ENCODE data around the gene HDAC4. TPM values are rescaled to one million over a fixed set of nuclear protein-coding genes. Genes with fewer than 3 reads are reported as not detected.

Gene HDAC4
- total RNA-seq, 1 experiment from 2014 or later: 44.4 TPM

DNA sequence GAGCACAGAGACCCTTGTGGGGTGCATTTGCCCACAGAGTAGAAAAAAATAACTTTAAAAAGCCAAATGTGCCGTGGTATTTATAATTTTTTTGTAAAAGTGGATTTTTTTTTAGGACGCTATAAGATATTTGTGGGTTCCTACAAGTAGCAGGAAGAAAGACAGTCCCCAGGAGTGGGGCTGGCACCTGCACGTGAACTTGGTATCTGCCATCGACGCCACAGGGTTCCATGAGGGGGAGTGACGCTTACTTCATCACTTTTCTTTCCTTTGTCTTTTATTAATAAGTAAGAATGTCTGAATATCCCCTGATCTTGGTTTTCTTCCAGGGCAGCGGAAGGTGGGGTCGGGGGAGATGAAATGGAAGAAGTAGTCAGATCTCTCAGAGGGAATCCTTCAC, 345.9 kb downstream of the HDAC4 start (continued):
- TF ChIP-seq TEAD1 (CRISPR knock-in tag; IDR thresholded peaks at IDR 0.05) (no peak), MAX (CRISPR knock-in tag; IDR thresholded peaks at IDR 0.05) (no peak), ARID4B (CRISPR knock-in tag; IDR thresholded peaks at IDR 0.05; ENCODE audit: borderline replicate concordance) (no peak), ZNF425 (CRISPR knock-in tag; conservative IDR thresholded peaks at IDR 0.05) (no peak), ATF6 (CRISPR knock-in tag; IDR thresholded peaks at IDR 0.05) (no peak), ZNF263 (CRISPR knock-in tag; IDR thresholded peaks at IDR 0.05; ENCODE audit: low read depth) (no peak), MYBL2 (CRISPR knock-in tag; IDR thresholded peaks at IDR 0.05) (no peak)
- TF ChIP-seq, protein P1, sequence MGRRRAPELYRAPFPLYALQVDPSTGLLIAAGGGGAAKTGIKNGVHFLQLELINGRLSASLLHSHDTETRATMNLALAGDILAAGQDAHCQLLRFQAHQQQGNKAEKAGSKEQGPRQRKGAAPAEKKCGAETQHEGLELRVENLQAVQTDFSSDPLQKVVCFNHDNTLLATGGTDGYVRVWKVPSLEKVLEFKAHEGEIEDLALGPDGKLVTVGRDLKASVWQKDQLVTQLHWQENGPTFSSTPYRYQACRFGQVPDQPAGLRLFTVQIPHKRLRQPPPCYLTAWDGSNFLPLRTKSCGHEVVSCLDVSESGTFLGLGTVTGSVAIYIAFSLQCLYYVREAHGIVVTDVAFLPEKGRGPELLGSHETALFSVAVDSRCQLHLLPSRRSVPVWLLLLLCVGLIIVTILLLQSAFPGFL (CRISPR knock-in tag; IDR thresholded peaks at IDR 0.05; ENCODE audit: borderline replicate concordance): no peak
- TF ChIP-seq, protein P2, sequence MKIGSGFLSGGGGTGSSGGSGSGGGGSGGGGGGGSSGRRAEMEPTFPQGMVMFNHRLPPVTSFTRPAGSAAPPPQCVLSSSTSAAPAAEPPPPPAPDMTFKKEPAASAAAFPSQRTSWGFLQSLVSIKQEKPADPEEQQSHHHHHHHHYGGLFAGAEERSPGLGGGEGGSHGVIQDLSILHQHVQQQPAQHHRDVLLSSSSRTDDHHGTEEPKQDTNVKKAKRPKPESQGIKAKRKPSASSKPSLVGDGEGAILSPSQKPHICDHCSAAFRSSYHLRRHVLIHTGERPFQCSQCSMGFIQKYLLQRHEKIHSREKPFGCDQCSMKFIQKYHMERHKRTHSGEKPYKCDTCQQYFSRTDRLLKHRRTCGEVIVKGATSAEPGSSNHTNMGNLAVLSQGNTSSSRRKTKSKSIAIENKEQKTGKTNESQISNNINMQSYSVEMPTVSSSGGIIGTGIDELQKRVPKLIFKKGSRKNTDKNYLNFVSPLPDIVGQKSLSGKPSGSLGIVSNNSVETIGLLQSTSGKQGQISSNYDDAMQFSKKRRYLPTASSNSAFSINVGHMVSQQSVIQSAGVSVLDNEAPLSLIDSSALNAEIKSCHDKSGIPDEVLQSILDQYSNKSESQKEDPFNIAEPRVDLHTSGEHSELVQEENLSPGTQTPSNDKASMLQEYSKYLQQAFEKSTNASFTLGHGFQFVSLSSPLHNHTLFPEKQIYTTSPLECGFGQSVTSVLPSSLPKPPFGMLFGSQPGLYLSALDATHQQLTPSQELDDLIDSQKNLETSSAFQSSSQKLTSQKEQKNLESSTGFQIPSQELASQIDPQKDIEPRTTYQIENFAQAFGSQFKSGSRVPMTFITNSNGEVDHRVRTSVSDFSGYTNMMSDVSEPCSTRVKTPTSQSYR (CRISPR knock-in tag; IDR thresholded peaks at IDR 0.05): no peak

DNA sequence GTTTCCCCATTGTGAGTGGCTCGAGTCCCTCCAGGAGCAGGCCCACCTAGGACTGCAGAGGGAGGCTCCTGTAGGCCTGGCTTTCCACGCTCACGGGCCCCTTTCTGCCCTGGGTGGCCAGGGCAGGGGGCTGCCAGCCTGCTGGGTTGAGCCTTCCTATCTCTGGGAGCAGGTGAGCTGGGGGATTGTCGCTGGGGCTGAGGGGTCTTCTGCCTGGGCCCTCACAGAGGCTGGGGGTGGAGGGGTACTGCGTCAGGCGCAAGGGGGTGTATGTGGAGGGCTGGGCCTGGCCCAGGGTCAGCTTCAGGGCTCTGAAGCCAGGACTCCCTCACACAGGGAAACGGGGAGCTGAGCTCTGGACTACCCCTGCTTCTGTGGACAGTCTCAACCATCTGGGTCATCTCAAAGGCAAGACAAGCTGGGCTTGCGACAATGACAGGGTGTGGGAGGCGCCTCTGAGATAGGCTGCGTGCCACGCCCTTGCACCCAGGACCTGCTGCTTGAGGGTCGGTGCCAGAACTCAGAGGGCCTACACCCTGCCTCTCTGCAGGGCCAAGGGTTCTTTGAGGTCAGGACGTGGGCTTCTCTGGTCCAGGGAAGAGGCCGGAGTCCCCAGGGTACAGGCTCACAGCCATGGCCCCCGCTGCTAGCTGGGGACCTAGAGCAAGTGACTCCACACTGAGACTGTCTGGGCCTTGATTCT, 346.9 kb downstream of the HDAC4 start:
- H3K9me3 Mint-ChIP-seq: no peaks in the 10 kb centered on the region
- POLR2A ChIA-PET: no interaction called here
- CTCF ChIA-PET: no interaction called here
- H3K4me1 Mint-ChIP-seq: no peaks in the 10 kb centered on the region
- ATAC-seq (no peak), DNase-seq (ENCODE audit: low spot score) (no peak)
- no peak overlapping the region for H3K27ac Mint-ChIP-seq
- no peak overlapping the region for H3K4me3 Mint-ChIP-seq
- no peaks in the 10 kb centered on the region for H3K27me3 Mint-ChIP-seq (ENCODE audit: low read depth)
- H3K36me3 Mint-ChIP-seq: peaks cover 8% of the 10 kb centered on the region; the same call in 1 of the 2 replicates
- TF ChIP-seq NFE2L1 (CRISPR knock-in tag; IDR thresholded peaks at IDR 0.05) (no peak), CDX4 (CRISPR knock-in tag; IDR thresholded peaks at IDR 0.05; ENCODE audit: borderline replicate concordance) (no peak), ZNF232 (CRISPR knock-in tag; IDR thresholded peaks at IDR 0.05) (no peak), ATF3 (CRISPR knock-in tag; conservative IDR thresholded peaks at IDR 0.05) (no peak), RELA (CRISPR knock-in tag; IDR thresholded peaks at IDR 0.05; ENCODE audit: borderline replicate concordance) (no peak), TCF7 (CRISPR knock-in tag; IDR thresholded peaks at IDR 0.05; ENCODE audit: low read depth) (no peak), MAX (CRISPR knock-in tag; IDR thresholded peaks at IDR 0.05) (no peak), ZNF396 (CRISPR knock-in tag; IDR thresholded peaks at IDR 0.05; ENCODE audit: borderline replicate concordance) (no peak), GABPB1 (CRISPR knock-in tag; IDR thresholded peaks at IDR 0.05) (no peak)
- TF ChIP-seq, protein P3, sequence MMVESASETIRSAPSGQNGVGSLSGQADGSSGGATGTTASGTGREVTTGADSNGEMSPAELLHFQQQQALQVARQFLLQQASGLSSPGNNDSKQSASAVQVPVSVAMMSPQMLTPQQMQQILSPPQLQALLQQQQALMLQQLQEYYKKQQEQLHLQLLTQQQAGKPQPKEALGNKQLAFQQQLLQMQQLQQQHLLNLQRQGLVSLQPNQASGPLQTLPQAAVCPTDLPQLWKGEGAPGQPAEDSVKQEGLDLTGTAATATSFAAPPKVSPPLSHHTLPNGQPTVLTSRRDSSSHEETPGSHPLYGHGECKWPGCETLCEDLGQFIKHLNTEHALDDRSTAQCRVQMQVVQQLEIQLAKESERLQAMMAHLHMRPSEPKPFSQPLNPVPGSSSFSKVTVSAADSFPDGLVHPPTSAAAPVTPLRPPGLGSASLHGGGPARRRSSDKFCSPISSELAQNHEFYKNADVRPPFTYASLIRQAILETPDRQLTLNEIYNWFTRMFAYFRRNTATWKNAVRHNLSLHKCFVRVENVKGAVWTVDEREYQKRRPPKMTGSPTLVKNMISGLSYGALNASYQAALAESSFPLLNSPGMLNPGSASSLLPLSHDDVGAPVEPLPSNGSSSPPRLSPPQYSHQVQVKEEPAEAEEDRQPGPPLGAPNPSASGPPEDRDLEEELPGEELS (CRISPR knock-in tag; IDR thresholded peaks at IDR 0.05): no peak

Measured in WTC11 (cell line).